Measurements from ENCODE around the gene TSLP.

DNA sequence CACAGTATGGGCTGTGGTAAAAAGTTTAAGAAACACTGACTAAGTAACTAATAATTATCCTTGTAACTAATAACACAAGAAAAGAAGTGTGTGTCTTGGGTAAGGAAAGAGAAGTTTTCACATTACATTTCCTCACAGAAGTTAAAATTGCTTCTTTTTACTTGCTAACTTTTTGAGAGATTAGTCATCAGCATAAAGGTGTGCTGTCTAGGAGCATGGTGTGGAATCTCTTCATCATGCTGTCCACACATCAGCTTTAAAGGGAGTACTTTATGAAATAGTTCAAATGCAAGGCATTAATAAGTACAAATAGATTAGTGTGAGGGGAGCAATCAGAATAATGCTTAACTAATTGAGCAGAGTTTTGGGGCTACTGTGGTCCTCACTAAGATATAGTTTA lies 50.4 kb downstream of the TSLP start:
- TF ChIP-seq EZH2 (optimal IDR thresholded peaks at IDR 0.05; ENCODE audit: low read depth, low read length): no peak
- TF ChIP-seq, protein P1, sequence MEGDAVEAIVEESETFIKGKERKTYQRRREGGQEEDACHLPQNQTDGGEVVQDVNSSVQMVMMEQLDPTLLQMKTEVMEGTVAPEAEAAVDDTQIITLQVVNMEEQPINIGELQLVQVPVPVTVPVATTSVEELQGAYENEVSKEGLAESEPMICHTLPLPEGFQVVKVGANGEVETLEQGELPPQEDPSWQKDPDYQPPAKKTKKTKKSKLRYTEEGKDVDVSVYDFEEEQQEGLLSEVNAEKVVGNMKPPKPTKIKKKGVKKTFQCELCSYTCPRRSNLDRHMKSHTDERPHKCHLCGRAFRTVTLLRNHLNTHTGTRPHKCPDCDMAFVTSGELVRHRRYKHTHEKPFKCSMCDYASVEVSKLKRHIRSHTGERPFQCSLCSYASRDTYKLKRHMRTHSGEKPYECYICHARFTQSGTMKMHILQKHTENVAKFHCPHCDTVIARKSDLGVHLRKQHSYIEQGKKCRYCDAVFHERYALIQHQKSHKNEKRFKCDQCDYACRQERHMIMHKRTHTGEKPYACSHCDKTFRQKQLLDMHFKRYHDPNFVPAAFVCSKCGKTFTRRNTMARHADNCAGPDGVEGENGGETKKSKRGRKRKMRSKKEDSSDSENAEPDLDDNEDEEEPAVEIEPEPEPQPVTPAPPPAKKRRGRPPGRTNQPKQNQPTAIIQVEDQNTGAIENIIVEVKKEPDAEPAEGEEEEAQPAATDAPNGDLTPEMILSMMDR (IDR thresholded peaks at IDR 0.05; ENCODE audit: low read length): no peak

All from MM.1S (cell line).